ENCODE measurements around the gene TTC7B. TPM values are rescaled to one million over a fixed set of nuclear protein-coding genes. Genes with fewer than 3 reads are reported as not detected.

Gene TTC7B
- total RNA-seq, 2 experiments from 2014 or later, result 4.9 to 8.3 TPM

DNA sequence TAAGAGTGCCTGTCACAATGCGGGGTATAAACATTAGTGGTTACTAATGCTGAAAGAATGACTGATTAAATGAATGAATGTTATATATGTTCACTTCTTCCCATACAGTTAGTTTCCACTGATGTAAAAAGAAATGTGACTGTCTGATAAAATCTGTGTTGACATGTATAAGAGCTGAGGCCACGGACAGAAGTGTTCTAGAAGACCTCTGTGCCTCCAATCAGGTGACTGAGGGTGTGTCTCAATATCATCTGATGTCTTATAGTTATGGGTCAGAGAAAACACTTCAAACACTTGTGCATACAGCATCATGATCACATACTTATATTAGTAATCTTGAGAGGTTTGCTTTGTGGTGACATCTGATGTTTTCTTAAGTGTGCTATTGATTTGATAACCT lies 183.4 kb downstream of the TTC7B start:
- Mint-ChIP-seq H3K4me1 (peaks cover 3% of the 10 kb centered on the region), H3K9me3 (ENCODE audit: low read depth) (no peaks in the 10 kb centered on the region), H3K4me3 (no peak overlapping the region), H3K27me3 (no peaks in the 10 kb centered on the region), H3K27ac (no peak overlapping the region), H3K36me3 (no peaks in the 10 kb centered on the region)
- ATAC-seq, result no peak
- CTCF ChIA-PET, result no interaction called here
- no peak for DNase-seq

DNA sequence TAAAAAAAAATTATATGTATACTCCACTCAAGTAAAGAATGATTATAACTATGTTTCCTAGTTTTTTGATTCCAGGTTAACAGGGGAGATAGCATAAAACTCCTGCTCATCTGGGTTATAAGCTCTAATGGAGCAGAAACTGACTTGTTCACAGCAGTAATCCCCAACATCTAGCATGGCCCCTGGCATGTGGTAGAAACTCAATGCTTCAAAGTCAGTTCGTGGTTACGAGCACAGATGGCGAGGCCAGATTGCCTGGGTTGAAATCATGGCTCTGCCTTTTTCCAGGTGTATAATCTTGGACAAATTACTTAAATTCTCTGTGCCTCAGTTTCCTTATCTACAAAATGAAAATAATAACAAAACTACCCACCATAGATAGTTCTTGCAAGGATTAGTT lies 183.8 kb downstream of the TTC7B start:
- CTCF ChIA-PET, result no interaction called here
- no peaks in the 10 kb centered on the region for H3K9me3 Mint-ChIP-seq (ENCODE audit: low read depth)
- H3K36me3 Mint-ChIP-seq, result no peaks in the 10 kb centered on the region
- no peaks in the 10 kb centered on the region for H3K27me3 Mint-ChIP-seq
- ATAC-seq (no peak), DNase-seq (no peak)
- H3K4me3 Mint-ChIP-seq, result no peak overlapping the region
- no peak overlapping the region for H3K27ac Mint-ChIP-seq
- H3K4me1 Mint-ChIP-seq, result peaks cover 3% of the 10 kb centered on the region

DNA sequence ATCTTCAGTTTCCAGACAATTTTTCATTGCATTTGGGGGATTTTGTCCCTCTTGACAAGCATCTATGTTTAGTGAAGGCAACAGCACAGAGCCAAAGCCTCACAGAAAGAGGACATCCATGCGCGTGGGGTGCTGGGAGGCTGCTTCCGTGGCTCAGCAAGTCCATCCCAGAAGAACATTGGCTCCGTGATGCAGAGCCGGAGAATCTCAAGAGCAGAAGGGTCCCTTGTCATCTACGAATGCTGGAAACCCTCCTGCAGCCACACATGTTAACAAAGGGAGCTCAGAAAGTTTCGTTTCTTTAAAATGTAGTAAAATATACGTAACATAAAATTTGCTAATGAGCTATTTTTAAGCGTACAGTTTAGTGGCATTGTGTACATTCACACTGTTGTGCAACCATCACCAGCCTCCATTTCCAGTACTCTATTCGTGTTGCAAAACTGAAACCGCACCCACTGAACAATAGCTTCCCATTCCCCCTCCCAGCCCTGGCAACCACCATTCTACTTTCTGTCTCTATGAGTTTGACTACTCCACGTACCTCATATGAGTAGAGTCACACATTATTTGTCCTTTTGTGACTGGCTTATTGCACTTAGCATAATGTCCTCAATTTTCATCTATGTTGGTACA lies 185.9 kb downstream of the TTC7B start:
- ATAC-seq, result no peak
- CTCF ChIA-PET, result no interaction called here
- no peak for DNase-seq
- Mint-ChIP-seq H3K27me3 (no peaks in the 10 kb centered on the region), H3K9me3 (ENCODE audit: low read depth) (no peaks in the 10 kb centered on the region), H3K4me1 (peaks cover 3% of the 10 kb centered on the region), H3K36me3 (no peaks in the 10 kb centered on the region), H3K27ac (no peak overlapping the region), H3K4me3 (no peak overlapping the region)

DNA sequence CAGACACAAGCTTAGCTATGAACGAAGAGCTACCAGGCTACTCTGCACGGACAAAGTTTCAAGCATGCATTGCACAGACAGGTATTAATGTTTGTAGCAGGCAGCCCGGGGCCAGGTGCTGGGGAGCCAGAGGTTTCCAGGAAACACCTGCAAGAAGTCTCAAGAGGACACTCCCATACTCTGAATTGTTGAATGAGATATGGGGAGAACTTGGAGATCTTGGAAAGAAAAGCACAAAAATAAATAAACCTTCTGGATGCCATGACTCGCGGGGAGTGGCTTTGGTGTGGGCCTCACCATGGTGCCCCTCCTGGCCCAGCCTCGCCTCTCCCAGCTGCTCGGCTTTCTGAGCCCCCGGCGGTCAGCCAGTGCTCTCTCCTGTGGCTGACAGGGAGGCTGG lies 186.8 kb downstream of the TTC7B start:
- Mint-ChIP-seq H3K27me3 (no peaks in the 10 kb centered on the region), H3K4me1 (peaks cover 3% of the 10 kb centered on the region), H3K27ac (no peak overlapping the region), H3K9me3 (ENCODE audit: low read depth) (no peaks in the 10 kb centered on the region), H3K4me3 (no peak overlapping the region), H3K36me3 (no peaks in the 10 kb centered on the region)
- CTCF ChIA-PET, result no interaction called here
- ATAC-seq (no peak), DNase-seq (no peak)

DNA sequence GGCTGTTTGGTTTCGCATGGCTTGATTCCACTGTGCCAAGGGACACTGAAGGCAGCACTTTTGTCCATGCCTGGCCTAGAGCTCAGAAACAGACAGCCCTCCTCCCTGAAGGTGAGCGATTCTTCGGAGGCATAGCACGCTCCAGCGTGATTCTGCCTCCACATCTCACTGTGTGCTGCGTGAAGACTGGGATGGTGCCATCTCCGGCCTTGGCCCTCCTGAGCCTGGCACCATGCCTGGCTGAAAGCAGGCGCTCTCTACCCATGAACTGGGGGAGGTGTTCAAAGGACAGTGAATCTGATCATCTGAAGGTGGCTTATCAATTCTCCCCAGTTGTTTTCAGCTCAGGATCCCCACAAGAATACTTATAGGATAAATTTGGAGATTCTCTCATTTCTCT lies 187.4 kb downstream of the TTC7B start:
- DNase-seq, result no peak
- Mint-ChIP-seq H3K9me3 (ENCODE audit: low read depth) (no peaks in the 10 kb centered on the region), H3K36me3 (no peaks in the 10 kb centered on the region), H3K4me1 (peaks cover 3% of the 10 kb centered on the region), H3K27ac (no peak overlapping the region), H3K4me3 (no peak overlapping the region), H3K27me3 (no peaks in the 10 kb centered on the region)
- ATAC-seq, result no peak
- CTCF ChIA-PET, result interaction anchor here (0.9 kb wide), 1 partner anchor 129 kb away, joined by 3 read pairs; no protein-coding TSS in a partner anchor

DNA sequence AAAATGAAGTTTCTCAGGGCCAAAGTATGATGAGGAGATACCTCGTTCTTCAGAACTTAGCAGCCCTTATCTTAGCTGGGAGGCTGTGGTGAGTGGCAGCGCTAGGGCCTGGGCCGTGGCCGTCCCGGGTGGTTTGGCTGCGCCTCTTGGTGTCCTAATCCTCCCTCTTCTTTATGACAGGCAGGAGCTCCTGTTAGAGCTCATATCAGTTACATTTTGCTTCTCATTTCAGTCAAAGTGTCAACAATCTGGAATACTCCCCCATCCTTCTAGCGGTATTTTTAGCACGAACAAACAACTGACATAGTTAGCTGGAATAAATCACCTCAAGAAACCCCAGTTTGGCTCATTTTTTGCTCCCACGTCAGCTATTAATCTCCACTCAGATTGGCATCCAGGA lies 188.8 kb downstream of the TTC7B start:
- DNase-seq (no peak), ATAC-seq (no peak)
- peaks cover 3% of the 10 kb centered on the region for H3K4me1 Mint-ChIP-seq
- no peaks in the 10 kb centered on the region for H3K36me3 Mint-ChIP-seq
- no peaks in the 10 kb centered on the region for H3K9me3 Mint-ChIP-seq (ENCODE audit: low read depth)
- H3K4me3 Mint-ChIP-seq, result no peak overlapping the region
- no peaks in the 10 kb centered on the region for H3K27me3 Mint-ChIP-seq
- CTCF ChIA-PET, result no interaction called here
- H3K27ac Mint-ChIP-seq, result no peak overlapping the region

DNA sequence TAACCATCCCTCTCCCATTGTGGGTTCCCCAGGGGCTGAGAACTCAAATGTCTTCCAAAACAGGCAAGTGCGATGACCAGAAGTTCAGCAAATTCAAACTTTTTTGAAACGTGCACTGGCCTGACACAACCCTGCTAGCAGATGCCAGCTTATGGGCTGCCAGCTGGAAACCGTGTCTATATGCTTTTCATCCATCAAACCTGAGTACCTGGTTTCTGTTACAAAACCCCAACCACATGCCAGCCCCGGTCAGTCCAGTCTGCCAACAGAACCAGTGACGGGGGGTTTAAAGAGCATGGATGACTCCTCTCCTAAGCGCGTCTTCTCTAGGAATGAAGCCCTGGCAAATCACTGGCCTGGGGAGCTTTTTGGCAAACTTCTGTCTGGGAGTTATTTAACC lies 189.7 kb downstream of the TTC7B start:
- no peaks in the 10 kb centered on the region for H3K36me3 Mint-ChIP-seq
- CTCF ChIA-PET, result no interaction called here
- DNase-seq (no peak), ATAC-seq (no peak)
- no peak overlapping the region for H3K27ac Mint-ChIP-seq
- no peak overlapping the region for H3K4me3 Mint-ChIP-seq
- no peaks in the 10 kb centered on the region for H3K9me3 Mint-ChIP-seq (ENCODE audit: low read depth)
- H3K4me1 Mint-ChIP-seq, result peaks cover 3% of the 10 kb centered on the region
- H3K27me3 Mint-ChIP-seq, result no peaks in the 10 kb centered on the region

DNA sequence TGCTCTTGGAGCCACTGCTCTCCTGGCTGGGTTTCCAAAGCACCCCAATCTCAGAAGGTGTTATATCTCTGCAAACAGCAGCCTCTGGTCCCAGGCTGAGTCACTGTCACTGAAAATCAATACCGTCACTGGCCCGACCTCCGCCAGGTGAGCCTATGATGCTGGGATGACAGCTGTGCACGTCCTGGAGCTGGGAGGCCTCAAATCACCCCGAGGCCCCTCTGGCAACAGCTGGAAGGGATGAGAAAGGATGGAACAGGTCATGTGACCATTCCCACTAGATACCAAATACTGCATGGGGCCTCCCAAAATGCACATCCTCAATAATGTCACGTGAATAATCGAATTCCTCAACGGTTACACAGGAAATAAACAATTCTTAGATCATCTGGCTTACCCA lies 190.8 kb downstream of the TTC7B start:
- CTCF ChIA-PET, result no interaction called here
- DNase-seq, result no peak
- H3K27ac Mint-ChIP-seq, result no peak overlapping the region
- no peaks in the 10 kb centered on the region for H3K36me3 Mint-ChIP-seq
- peaks cover under 1% of the 10 kb centered on the region for H3K4me1 Mint-ChIP-seq
- no peaks in the 10 kb centered on the region for H3K27me3 Mint-ChIP-seq
- no peak for ATAC-seq
- H3K9me3 Mint-ChIP-seq (ENCODE audit: low read depth), result no peaks in the 10 kb centered on the region
- no peak overlapping the region for H3K4me3 Mint-ChIP-seq

DNA sequence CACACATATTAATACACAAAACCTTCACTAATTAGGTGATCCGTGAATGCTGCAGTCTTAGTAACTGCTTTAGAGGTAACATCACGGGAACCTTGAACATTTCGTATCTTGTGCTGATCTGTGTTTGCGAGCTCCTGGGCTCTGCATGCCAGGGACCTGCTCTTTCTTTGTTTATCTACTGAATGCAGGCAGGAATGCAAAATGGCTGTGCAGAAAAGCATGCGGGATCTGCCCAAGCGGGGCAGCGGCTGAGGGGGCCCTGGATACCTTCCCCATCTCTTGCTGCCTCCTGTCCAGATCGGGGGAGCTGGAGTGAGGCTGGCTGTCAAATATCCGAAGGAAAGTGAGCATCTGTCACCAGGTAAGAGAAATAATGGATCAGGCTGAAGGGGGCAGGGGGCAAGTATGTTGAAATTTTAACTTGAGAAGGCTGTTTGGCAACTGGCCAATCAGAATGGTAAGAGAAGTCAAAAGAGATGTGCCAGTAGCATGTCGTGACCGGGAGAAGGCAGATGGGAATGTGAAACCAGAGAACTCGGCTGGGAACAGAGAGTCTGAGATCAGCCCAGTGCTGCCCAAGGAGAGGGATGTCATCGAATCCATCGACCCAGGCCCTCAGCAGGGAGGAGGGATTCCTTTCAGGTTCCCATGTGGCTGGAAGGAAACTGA lies 191.4 kb downstream of the TTC7B start:
- Mint-ChIP-seq H3K36me3 (no peaks in the 10 kb centered on the region), H3K9me3 (ENCODE audit: low read depth) (no peaks in the 10 kb centered on the region), H3K4me1 (no peaks in the 10 kb centered on the region), H3K27ac (no peak overlapping the region), H3K4me3 (no peak overlapping the region), H3K27me3 (no peaks in the 10 kb centered on the region)
- ATAC-seq (no peak), DNase-seq (no peak)
- CTCF ChIA-PET, result no interaction called here

DNA sequence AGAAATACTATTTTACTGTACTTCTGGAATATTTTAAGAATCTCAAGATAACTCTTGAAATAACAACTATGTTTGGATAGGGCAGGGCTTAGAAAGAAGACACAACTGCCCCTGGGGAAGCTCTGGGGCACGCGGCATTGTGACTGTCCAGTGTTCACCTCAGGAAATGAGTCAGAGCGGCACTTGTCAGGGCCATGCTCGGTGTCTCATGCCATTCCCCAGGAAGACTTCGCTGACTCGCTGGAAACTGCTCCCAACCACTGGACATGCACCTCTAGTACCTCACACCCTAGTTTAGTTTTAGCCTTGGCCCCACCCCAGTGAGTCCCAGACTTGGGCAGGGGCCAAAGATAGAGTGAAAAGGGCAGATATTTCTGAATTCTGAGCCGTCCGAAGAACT lies 192.0 kb downstream of the TTC7B start:
- CTCF ChIA-PET, result no interaction called here
- Mint-ChIP-seq H3K4me1 (no peaks in the 10 kb centered on the region), H3K27ac (no peak overlapping the region), H3K9me3 (ENCODE audit: low read depth) (no peaks in the 10 kb centered on the region), H3K4me3 (no peak overlapping the region), H3K27me3 (no peaks in the 10 kb centered on the region), H3K36me3 (no peaks in the 10 kb centered on the region)
- DNase-seq (no peak), ATAC-seq (no peak)

DNA sequence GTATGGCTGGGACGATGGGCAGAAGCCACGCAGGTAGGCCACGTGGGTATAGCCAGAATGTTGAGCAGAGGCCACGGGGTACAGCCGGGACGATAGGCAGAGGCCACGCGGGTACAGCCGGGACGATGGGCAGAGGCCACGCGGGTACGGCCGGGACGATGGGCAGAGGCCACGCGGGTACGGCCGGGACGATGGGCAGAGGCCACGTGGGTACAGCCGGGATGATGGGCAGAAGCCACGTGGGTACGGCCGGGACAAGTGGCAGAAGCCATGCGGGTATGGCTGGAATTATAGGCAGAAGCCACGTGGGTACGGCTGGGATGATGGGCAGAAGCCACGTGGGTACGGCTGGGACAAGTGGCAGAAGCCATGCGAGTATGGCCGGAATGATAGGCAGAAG lies 195.0 kb downstream of the TTC7B start:
- ATAC-seq (no peak), DNase-seq (no peak)
- no peak overlapping the region for H3K27ac Mint-ChIP-seq
- H3K27me3 Mint-ChIP-seq, result no peaks in the 10 kb centered on the region
- no peak overlapping the region for H3K4me3 Mint-ChIP-seq
- no peaks in the 10 kb centered on the region for H3K36me3 Mint-ChIP-seq
- CTCF ChIA-PET, result no interaction called here
- H3K9me3 Mint-ChIP-seq (ENCODE audit: low read depth), result no peaks in the 10 kb centered on the region
- no peaks in the 10 kb centered on the region for H3K4me1 Mint-ChIP-seq

DNA sequence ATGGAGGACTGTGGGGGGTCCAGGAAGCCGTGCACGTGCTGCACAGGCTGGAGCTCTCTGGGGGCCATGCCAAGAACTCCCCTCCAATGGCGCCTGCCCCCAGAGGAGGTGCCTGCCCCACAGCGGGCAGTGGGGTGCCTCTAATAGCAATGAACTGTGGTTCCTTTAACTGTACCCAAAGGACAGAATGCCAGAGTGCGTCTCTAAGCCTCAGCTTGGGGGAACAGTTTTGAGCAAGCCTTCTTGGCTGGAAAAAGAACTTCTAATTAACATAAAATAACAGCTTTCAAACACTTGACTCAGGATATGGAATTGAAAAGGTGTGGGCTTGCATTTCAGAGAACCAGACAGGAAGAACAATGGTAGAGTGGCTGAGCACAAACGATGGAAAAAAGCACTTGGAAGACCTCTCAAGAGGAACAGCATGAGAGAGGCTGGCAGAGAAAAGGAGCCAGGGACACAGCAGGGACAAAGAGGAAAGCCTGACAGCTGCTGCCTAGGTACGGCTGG lies 195.6 kb downstream of the TTC7B start:
- CTCF ChIA-PET, result no interaction called here
- DNase-seq (no peak), ATAC-seq (no peak)
- Mint-ChIP-seq H3K4me3 (no peak overlapping the region), H3K36me3 (no peaks in the 10 kb centered on the region), H3K4me1 (no peaks in the 10 kb centered on the region), H3K9me3 (ENCODE audit: low read depth) (no peaks in the 10 kb centered on the region), H3K27me3 (no peaks in the 10 kb centered on the region), H3K27ac (no peak overlapping the region)

DNA sequence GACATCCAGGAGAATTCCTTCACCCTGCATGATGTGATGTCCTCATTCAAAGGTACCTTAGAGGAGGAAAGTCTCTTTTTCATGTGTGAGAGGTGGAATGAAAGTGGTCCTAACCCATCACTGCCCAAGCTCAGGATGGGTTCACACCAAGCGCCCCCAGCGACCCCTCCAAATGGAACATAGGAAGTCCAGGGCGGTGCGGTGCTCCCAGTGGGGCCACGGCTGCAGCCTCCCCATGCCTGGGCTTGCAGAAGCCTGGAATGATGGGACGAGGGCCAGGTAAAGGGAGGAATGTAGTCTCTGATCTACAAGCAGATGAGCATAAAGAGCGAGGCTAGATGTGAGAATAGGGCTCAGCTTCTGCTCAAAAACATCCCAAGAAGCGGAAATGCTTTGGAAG lies 196.3 kb downstream of the TTC7B start:
- ATAC-seq (no peak), DNase-seq (no peak)
- H3K27me3 Mint-ChIP-seq, result no peaks in the 10 kb centered on the region
- H3K27ac Mint-ChIP-seq, result no peak overlapping the region
- H3K4me1 Mint-ChIP-seq, result no peaks in the 10 kb centered on the region
- no peak overlapping the region for H3K4me3 Mint-ChIP-seq
- H3K9me3 Mint-ChIP-seq (ENCODE audit: low read depth), result no peaks in the 10 kb centered on the region
- no peaks in the 10 kb centered on the region for H3K36me3 Mint-ChIP-seq
- CTCF ChIA-PET, result no interaction called here

DNA sequence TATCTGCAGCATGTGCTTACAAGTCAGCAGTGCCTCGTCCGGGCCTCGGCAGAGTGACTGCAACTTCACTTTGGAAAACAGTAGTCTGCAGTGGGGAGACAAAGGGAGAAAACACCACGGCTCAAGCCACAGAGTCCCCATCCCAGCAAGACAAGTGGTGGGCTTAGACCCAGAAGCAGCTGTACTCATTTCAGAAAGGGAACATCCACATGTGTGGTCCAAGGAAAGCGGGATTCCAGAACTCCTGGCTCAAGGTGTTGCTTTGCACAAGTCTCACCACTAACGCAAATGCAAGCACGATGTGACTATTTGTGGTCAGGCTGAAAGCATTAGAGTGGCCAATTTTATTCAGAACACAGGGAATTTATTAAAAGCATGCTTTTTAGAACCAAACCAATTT lies 198.3 kb downstream of the TTC7B start:
- no peak for ATAC-seq
- CTCF ChIA-PET, result interaction anchor here (1.0 kb wide), 1 partner anchor 9 kb away, joined by 3 read pairs; no protein-coding TSS in a partner anchor
- Mint-ChIP-seq H3K4me3 (no peak overlapping the region), H3K36me3 (no peaks in the 10 kb centered on the region), H3K9me3 (ENCODE audit: low read depth) (no peaks in the 10 kb centered on the region), H3K27ac (no peak overlapping the region), H3K27me3 (no peaks in the 10 kb centered on the region), H3K4me1 (no peaks in the 10 kb centered on the region)
- DNase-seq, result no peak

Data from activated CD8-positive, alpha-beta memory T cell treated with anti-CD3 and anti-CD28 coated beads, Interleukin-2, amount 10 ng/mL, durations not matched to agents 7 days and 5 days (primary cell).